Measurements from ENCODE around the gene SLC2A2. TPM values are rescaled to one million over a fixed set of nuclear protein-coding genes. Genes with fewer than 3 reads are reported as not detected.

Gene SLC2A2
- polyA plus RNA-seq, 1 donor (not counting 4 experiments of a cell fraction or from before 2014, with no cell fraction given), result not detected

DNA sequence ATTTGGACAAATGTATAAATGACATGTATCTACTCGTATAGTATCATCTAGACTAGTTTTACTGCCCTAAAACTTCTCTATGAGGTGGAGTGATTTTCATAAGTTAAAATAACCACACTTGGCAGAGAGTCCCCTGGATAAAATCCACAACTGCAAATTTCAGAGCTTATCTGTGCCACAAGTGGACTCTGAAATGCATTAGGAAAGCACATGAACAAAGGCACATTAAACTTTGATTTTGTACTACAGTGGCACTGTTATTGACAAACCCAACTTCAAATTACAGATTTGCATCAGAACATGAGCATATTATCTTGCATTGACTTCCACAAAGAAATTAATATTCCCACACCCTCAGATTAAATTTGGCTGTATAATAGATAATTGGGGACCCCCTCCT lies 60.0 kb downstream of the SLC2A2 start:
- no peaks in the 10 kb centered on the region for H4K20me1 ChIP-seq (ENCODE audit: control insufficient read depth, extremely low read depth, insufficient read depth, low read length)
- no peaks in the 10 kb centered on the region for H3K9me1 ChIP-seq (ENCODE audit: control insufficient read depth, extremely low read depth, insufficient read depth, low read length)
- dilution Hi-C loops (cut with MboI; ENCODE audit: extremely low pct_ligation_motif_present, low sequenced_read_pairs), result no loop called here
- H3K9me3 ChIP-seq (ENCODE audit: control insufficient read depth, low read depth, low read length), result no peaks in the 10 kb centered on the region
- no peaks in the 10 kb centered on the region for H3K36me3 ChIP-seq (ENCODE audit: control insufficient read depth in 2 of 2, extremely low read depth in 1 of 2, insufficient read depth in 2 of 2, low read length in 2 of 2)
- no peak for DNase-seq (ENCODE audit: low read depth, low spot score)
- H3K79me2 ChIP-seq (ENCODE audit: control insufficient read depth, insufficient read depth, low read length), result no peaks in the 10 kb centered on the region
- no peak overlapping the region for H3K9ac ChIP-seq (ENCODE audit: control insufficient read depth, extremely low read depth, insufficient read depth, low read length)
- no peak for FAIRE-seq
- TF ChIP-seq EZH2 (IDR thresholded peaks at IDR 0.05; ENCODE audit: low read length), result no peak
- H3K4me2 ChIP-seq (ENCODE audit: control insufficient read depth, extremely low read depth, insufficient read depth, low read depth, low read length), result no peak overlapping the region
- H3K27ac ChIP-seq (ENCODE audit: control insufficient read depth, insufficient read depth, low read length), result no peak overlapping the region
- H3K4me1 ChIP-seq (ENCODE audit: control insufficient read depth, extremely low read depth, insufficient read depth, low read length), result no peaks in the 10 kb centered on the region
- no peaks in the 10 kb centered on the region for H3K27me3 ChIP-seq (ENCODE audit: control insufficient read depth, extremely low read depth, insufficient read depth, low read length)
- no peak overlapping the region for H2AFZ ChIP-seq (ENCODE audit: control insufficient read depth, low read length)
- H3K4me3 ChIP-seq (ENCODE audit: control insufficient read depth in 2 of 3, extremely low read depth in 1 of 3, insufficient read depth in 2 of 3, low read depth in 1 of 3, low read length in 3 of 3), result no peak overlapping the region

DNA sequence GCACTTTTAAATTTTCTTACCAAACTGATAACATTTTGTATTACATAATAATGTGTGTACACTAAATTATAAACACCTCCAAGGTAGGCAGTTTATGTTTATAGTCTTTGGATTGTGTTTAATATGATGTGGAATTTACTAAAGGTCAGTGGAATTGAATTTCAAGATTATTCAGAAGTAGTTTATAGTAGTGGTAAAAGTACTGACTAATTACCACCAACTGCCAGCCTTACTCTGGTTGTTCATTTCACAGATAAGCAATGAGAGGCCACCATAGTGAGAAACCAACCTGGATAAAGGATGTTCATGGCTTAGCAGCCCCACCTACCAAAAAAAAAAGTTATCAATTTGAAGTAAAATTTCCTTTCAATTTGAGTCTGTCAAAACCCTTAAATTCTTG lies 64.1 kb downstream of the SLC2A2 start:
- dilution Hi-C loops (cut with MboI; ENCODE audit: extremely low pct_ligation_motif_present, low sequenced_read_pairs), result no loop called here
- DNase-seq (ENCODE audit: low read depth, low spot score), result no peak
- no peak for FAIRE-seq

More for the DNA sequence above, 64.1 kb downstream of the SLC2A2 start:
- Histone ChIP-seq H4K20me1 (ENCODE audit: control insufficient read depth, extremely low read depth, insufficient read depth, low read length) (no peaks in the 10 kb centered on the region), H3K9me1 (ENCODE audit: control insufficient read depth, extremely low read depth, insufficient read depth, low read length) (no peaks in the 10 kb centered on the region), H3K4me2 (ENCODE audit: control insufficient read depth, extremely low read depth, insufficient read depth, low read depth, low read length) (no peak overlapping the region), H3K36me3 (ENCODE audit: control insufficient read depth in 2 of 2, extremely low read depth in 1 of 2, insufficient read depth in 2 of 2, low read length in 2 of 2) (no peaks in the 10 kb centered on the region), H3K27ac (ENCODE audit: control insufficient read depth, insufficient read depth, low read length) (no peak overlapping the region), H3K4me1 (ENCODE audit: control insufficient read depth, extremely low read depth, insufficient read depth, low read length) (no peaks in the 10 kb centered on the region), H3K27me3 (ENCODE audit: control insufficient read depth, extremely low read depth, insufficient read depth, low read length) (no peaks in the 10 kb centered on the region), H3K4me3 (ENCODE audit: control insufficient read depth in 2 of 3, extremely low read depth in 1 of 3, insufficient read depth in 2 of 3, low read depth in 1 of 3, low read length in 3 of 3) (no peak overlapping the region), H3K79me2 (ENCODE audit: control insufficient read depth, insufficient read depth, low read length) (no peaks in the 10 kb centered on the region), H3K9me3 (ENCODE audit: control insufficient read depth, low read depth, low read length) (no peaks in the 10 kb centered on the region), H3K9ac (ENCODE audit: control insufficient read depth, extremely low read depth, insufficient read depth, low read length) (no peak overlapping the region), H2AFZ (ENCODE audit: control insufficient read depth, low read length) (no peak overlapping the region)
- TF ChIP-seq, protein P1, sequence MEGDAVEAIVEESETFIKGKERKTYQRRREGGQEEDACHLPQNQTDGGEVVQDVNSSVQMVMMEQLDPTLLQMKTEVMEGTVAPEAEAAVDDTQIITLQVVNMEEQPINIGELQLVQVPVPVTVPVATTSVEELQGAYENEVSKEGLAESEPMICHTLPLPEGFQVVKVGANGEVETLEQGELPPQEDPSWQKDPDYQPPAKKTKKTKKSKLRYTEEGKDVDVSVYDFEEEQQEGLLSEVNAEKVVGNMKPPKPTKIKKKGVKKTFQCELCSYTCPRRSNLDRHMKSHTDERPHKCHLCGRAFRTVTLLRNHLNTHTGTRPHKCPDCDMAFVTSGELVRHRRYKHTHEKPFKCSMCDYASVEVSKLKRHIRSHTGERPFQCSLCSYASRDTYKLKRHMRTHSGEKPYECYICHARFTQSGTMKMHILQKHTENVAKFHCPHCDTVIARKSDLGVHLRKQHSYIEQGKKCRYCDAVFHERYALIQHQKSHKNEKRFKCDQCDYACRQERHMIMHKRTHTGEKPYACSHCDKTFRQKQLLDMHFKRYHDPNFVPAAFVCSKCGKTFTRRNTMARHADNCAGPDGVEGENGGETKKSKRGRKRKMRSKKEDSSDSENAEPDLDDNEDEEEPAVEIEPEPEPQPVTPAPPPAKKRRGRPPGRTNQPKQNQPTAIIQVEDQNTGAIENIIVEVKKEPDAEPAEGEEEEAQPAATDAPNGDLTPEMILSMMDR (optimal IDR thresholded peaks at IDR 0.05 in 1 of 3, IDR thresholded peaks at IDR 0.05 in 1 of 3, conservative IDR thresholded peaks at IDR 0.05 in 1 of 3; ENCODE audit: extremely low read depth in 1 of 3, insufficient read depth in 2 of 3, low read length in 3 of 3), result no peak
- no peak for TF ChIP-seq EZH2 (IDR thresholded peaks at IDR 0.05; ENCODE audit: low read length)

All from keratinocyte (primary cell).